HFFc6 (cell line): ENCODE measurements around the gene EMILIN2. TPM values are rescaled to one million over a fixed set of nuclear protein-coding genes. Genes with fewer than 3 reads are reported as not detected.

ENCODE experiments used
- DNase-seq: peaks from one replicate; pipeline ENCODE4 v3.0.0-alpha.2; 2018
- H3K27ac Mint-ChIP-seq: 2 replicates; pipeline ENCODE4 v1.8.0; 2020; ENCODE audit warnings: mild to moderate bottlenecking, mixed read lengths
- H3K27me3 Mint-ChIP-seq: 2 replicates; pipeline ENCODE4 v1.8.0; 2021; ENCODE audit warnings: mild to moderate bottlenecking, moderate library complexity, mixed read lengths; ENCODE audit not compliant: insufficient read depth
- H3K36me3 Mint-ChIP-seq: 2 replicates; pipeline ENCODE4 v1.8.0; 2021; ENCODE audit warnings: low read depth, mixed read lengths
- H3K4me1 Mint-ChIP-seq: 2 replicates; pipeline ENCODE4 v1.8.0; 2020; ENCODE audit warnings: low read depth, mixed read lengths
- H3K4me3 Mint-ChIP-seq: 2 replicates; pipeline ENCODE4 v1.8.0; 2020; ENCODE audit warnings: mild to moderate bottlenecking, moderate library complexity, mixed read lengths
- H3K9me3 Mint-ChIP-seq: 2 replicates; pipeline ENCODE4 v1.8.0; 2020; ENCODE audit warnings: mild to moderate bottlenecking, mixed read lengths
- total RNA-seq, 6 experiments: library from RNA; stranded (reverse); fragmentation: NEBNext Ultra II Directional; extraction: Animal tissue kit (Norgen Biotek cat#: 25700); gene quantifications; 2 replicates in 1 of 6; 3 replicates in 5 of 6; pipeline ENCODE4 v1.2.3, GENCODE V29; 2021
- TF ChIP-seq, protein P1 (sequence below): fragments of 200-600 bp; sonication (generic); IDR thresholded peaks from 2 replicates; pipeline ENCODE4 v1.5.0; 2021; ENCODE audit warnings: antibody characterized with exemption, mild to moderate bottlenecking

The EMILIN2 gene
- total RNA-seq, 6 experiments from 2014 or later: 5.9 to 10.6 (median 8.2) TPM

DNA sequence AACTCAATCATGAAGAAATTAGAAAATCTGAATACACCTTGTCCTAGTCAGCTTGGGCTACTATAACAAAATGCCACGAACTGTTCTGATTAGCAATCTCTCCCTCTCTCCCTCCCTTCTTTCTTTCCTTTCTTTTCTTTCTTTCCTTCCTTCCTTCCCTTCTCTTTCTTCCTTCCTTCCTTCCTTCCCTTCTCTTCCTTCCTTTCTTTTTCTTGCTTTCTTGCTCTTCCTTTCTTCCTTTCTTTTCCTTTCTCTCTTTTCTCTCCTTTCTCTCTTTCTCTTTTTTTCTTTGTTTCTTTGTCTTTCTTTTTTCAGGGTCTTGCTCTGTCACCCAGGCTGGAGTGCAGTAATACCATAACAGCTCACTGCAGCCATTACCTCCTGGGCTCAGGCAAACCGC, 23.6 kb upstream of the EMILIN2 start:
- Mint-ChIP-seq H3K9me3 (peaks cover 4% of the 10 kb centered on the region; the same call in 1 of the 2 replicates), H3K36me3 (no peaks in the 10 kb centered on the region), H3K27ac (no peak overlapping the region), H3K27me3 (peaks cover 14% of the 10 kb centered on the region), H3K4me3 (no peak overlapping the region), H3K4me1 (peaks cover 5% of the 10 kb centered on the region; the same call in 1 of the 2 replicates)
- no peak for DNase-seq
- TF ChIP-seq, protein P1, sequence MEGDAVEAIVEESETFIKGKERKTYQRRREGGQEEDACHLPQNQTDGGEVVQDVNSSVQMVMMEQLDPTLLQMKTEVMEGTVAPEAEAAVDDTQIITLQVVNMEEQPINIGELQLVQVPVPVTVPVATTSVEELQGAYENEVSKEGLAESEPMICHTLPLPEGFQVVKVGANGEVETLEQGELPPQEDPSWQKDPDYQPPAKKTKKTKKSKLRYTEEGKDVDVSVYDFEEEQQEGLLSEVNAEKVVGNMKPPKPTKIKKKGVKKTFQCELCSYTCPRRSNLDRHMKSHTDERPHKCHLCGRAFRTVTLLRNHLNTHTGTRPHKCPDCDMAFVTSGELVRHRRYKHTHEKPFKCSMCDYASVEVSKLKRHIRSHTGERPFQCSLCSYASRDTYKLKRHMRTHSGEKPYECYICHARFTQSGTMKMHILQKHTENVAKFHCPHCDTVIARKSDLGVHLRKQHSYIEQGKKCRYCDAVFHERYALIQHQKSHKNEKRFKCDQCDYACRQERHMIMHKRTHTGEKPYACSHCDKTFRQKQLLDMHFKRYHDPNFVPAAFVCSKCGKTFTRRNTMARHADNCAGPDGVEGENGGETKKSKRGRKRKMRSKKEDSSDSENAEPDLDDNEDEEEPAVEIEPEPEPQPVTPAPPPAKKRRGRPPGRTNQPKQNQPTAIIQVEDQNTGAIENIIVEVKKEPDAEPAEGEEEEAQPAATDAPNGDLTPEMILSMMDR: no peak

DNA sequence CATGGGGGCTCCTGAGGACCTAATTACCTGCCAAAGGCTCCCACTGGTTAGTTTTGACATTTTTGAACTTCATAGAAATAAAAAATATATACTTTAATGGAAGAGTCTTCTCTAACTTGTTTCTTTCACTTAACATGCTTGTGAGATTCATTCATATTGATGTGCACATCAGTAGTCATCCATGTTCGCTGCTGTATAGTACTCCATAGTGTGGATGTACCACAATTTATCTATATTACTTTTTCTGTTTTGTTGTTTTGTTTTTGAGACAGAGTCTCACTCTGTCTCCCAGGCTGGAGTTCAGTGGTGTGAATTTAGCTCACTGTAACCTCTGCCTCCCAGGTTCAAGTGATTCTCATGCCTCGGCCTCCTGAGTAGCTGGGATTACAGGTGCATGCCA, 22.8 kb upstream of the EMILIN2 start:
- H3K4me3 Mint-ChIP-seq: no peak overlapping the region

DNA sequence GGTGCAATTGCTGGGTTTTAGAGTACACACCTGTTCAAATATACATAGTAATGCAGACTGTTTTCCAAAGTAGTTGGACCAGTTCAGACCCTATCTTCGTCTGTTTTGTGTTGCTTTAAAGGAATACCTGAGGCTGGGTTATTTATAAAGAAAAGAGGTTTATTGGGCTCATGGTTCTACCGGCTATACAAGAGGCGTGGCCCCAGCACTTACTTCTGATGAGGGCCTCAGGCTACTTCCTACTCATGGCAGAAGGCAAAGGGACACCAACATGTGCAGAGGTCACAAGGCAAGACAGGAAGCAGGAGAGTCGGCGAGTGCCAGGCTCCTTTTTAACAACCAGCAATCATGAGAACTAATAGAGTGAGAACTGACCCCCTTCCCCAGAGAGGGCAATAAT, 21.9 kb upstream of the EMILIN2 start:
- H3K27ac Mint-ChIP-seq: no peak overlapping the region
- H3K4me1 Mint-ChIP-seq: peaks cover 5% of the 10 kb centered on the region; the same call in 1 of the 2 replicates
- no peak overlapping the region for H3K4me3 Mint-ChIP-seq
- H3K9me3 Mint-ChIP-seq: no peaks in the 10 kb centered on the region
- no peaks in the 10 kb centered on the region for H3K36me3 Mint-ChIP-seq
- no peak for DNase-seq
- H3K27me3 Mint-ChIP-seq: peaks cover 14% of the 10 kb centered on the region
- TF ChIP-seq, protein P1: no peak

More for the DNA sequence above, 22.8 kb upstream of the EMILIN2 start:
- H3K9me3 Mint-ChIP-seq: no peaks in the 10 kb centered on the region
- H3K27ac Mint-ChIP-seq: no peak overlapping the region
- H3K36me3 Mint-ChIP-seq: no peaks in the 10 kb centered on the region
- DNase-seq: no peak
- TF ChIP-seq, protein P1: no peak
- peaks cover 14% of the 10 kb centered on the region for H3K27me3 Mint-ChIP-seq
- H3K4me1 Mint-ChIP-seq: peaks cover 5% of the 10 kb centered on the region; the same call in 1 of the 2 replicates

DNA sequence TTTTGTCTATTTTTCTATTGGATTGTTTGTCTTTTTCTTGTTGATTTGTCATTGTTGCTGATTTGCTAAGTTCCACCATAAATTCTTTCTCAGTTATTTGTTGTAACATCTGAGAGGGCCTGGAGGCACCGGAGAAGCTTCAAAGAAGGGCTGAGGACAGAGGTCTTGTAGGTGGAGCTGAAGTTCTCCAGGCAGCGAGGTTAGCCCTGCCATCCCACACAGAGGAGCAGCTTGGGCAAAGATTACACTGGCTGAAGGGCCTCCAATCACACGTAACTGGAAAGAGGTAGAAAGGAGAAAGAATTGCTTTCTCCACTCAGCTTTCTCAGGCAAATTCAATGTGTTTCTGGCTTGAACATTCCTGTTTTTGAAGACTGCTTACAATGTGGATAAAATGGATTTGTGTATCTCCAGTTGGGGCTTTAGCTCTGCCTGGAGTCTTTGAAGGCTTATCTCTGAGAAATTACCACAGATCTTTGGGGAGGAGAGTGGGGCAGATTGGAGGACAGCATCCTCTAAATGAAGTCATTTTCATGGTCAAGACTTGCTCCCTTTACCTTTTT, 21.1 kb upstream of the EMILIN2 start:
- Mint-ChIP-seq H3K36me3 (no peaks in the 10 kb centered on the region), H3K27ac (no peak overlapping the region), H3K4me3 (no peak overlapping the region), H3K27me3 (peaks cover 14% of the 10 kb centered on the region), H3K4me1 (peaks cover 5% of the 10 kb centered on the region; the same call in 1 of the 2 replicates), H3K9me3 (no peaks in the 10 kb centered on the region)
- no peak for DNase-seq
- TF ChIP-seq, protein P1: no peak

DNA sequence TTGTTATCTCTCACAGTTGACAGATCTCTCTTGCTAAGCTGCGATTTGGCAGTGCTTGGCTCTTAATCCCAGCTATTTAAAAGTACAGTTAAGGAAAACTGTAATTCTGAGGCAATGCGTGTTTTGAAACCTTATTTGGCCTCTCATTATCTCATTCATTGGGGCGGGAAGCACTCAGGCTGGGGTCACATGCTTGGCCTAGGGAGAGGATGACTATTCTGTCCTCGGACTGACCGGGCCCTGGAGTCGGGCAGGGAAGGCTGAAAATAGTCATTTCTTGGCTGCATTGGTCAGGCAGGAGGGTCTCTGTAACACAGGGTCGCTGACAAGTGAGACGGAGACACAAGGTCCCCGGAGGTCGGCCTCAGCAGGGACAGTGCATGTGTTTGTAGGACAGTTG, 20.2 kb upstream of the EMILIN2 start:
- DNase-seq: no peak
- TF ChIP-seq, protein P1: no peak
- no peaks in the 10 kb centered on the region for H3K36me3 Mint-ChIP-seq
- no peak overlapping the region for H3K4me3 Mint-ChIP-seq
- H3K27me3 Mint-ChIP-seq: peaks cover 12% of the 10 kb centered on the region
- no peak overlapping the region for H3K27ac Mint-ChIP-seq
- peaks cover 5% of the 10 kb centered on the region; the same call in 1 of the 2 replicates for H3K4me1 Mint-ChIP-seq
- H3K9me3 Mint-ChIP-seq: no peaks in the 10 kb centered on the region
